Spinal cord (tissue), 10 donors: ENCODE data around the gene SCN10A. TPM values are rescaled to one million over a fixed set of nuclear protein-coding genes. Genes with fewer than 3 reads are reported as not detected.

Experiments
- DNase-seq, 6 donors: peaks; one replicate each; pipeline versions ENCODE4 v3.0.0 to v3.0.0-alpha.2; 2013 to 2015; ENCODE audit warnings: low spot score in 6 of 6, low read depth in 4 of 6
- H3K27ac ChIP-seq: one replicate; pipeline ENCODE4 v1.5.1; 2013; ENCODE audit warnings: low read depth, low read length, control low read depth
- H3K27me3 ChIP-seq: one replicate; pipeline ENCODE4 v1.6.1; 2013; ENCODE audit warnings: low read length; ENCODE audit not compliant: control insufficient read depth, insufficient read depth
- H3K36me3 ChIP-seq: one replicate; pipeline ENCODE4 v1.6.1; 2013; ENCODE audit warnings: low read length; ENCODE audit not compliant: control insufficient read depth, insufficient read depth
- H3K4me1 ChIP-seq: one replicate; pipeline ENCODE4 v1.6.1; 2013; ENCODE audit warnings: low read length; ENCODE audit not compliant: control insufficient read depth, insufficient read depth
- H3K4me3 ChIP-seq: one replicate; pipeline ENCODE4 v1.5.1; 2013; ENCODE audit warnings: low read depth, low read length, control low read depth
- H3K9me3 ChIP-seq: one replicate; pipeline ENCODE4 v1.6.1; 2013; ENCODE audit warnings: low read length; ENCODE audit not compliant: control insufficient read depth, insufficient read depth
- WGBS: methylation state at CpG from one replicate; pipeline ENCODE4 v1.1.5; 2013; ENCODE audit warnings: missing lambda C conversion rate; ENCODE audit not compliant: insufficient coverage; 5-methylcytosine and 5-hydroxymethylcytosine counted together
- long read RNA-seq, 4 donors: transcript quantifications; one replicate each; lab custom pipeline, GENCODE V29; 2026
- polyA plus RNA-seq, 2 donors: library from polyadenylated mRNA; unstranded; fragments of 120-200 nt; gene quantifications; one replicate each; pipeline ENCODE4 v1.2.1, GENCODE V29; 2013; ENCODE audit not compliant: insufficient read length in 2 of 2
- total RNA-seq, 2 donors: library from RNA; depleted of rRNA in 1 of 2; stranded (reverse); fragments of 120-200 nt in 1 of 2; fragments of >200 nt in 1 of 2; gene quantifications; one replicate each; pipeline versions ENCODE4 v1.2.3 to v1.2.4, GENCODE V29; 2013 to 2014
- donor health status: healthy.

The SCN10A gene
- 1 to 10 TPM in 1 of 2 donors, under 1 TPM in 1; 0.11 to 9.2 TPM for total RNA-seq
- under 1 TPM; 0.03 to 0.05 TPM for polyA plus RNA-seq
- long read RNA-seq, donor 1: 0 reads
- long read RNA-seq, donor 2: 0 reads
- long read RNA-seq, donor 3: 0 reads
- long read RNA-seq, donor 4: 0 reads

GRCh38 chr3:38816026-38816425, at the start of gene SCN10A:
Gene SCN10A (minus strand): TSS chr3:38816217. CDS start chr3:38794010, 22,207 bp downstream.
- Histone ChIP-seq H3K9me3 (no peaks in the 10 kb centered on the region), H3K27me3 (no peaks in the 10 kb centered on the region), H3K27ac (no peak within 1 kb of the TSS), H3K4me1 (no peaks in the 10 kb centered on the region), H3K36me3 (no peaks in the 10 kb centered on the region), H3K4me3 (no peak within 1 kb of the TSS)
- 81% methylated on average over 5 of the region's 7 CpGs for WGBS
- DNase-seq: peak in 1 of 6 donors; percentile 38

GRCh38 chr3:38853011-38853410, 37.0 kb upstream of the SCN10A start:
- no peak overlapping the region for H3K27ac ChIP-seq
- H3K4me1 ChIP-seq: no peaks in the 10 kb centered on the region
- DNase-seq: no peak
- no peaks in the 10 kb centered on the region for H3K9me3 ChIP-seq
- no peaks in the 10 kb centered on the region for H3K27me3 ChIP-seq
- no peaks in the 10 kb centered on the region for H3K36me3 ChIP-seq
- no peak overlapping the region for H3K4me3 ChIP-seq

GRCh38 chr3:38843898-38844297, 27.9 kb upstream of the SCN10A start:
- no peak overlapping the region for H3K4me3 ChIP-seq

GRCh38 chr3:38842266-38842965, 26.4 kb upstream of the SCN10A start:
- Histone ChIP-seq H3K9me3 (no peaks in the 10 kb centered on the region), H3K27ac (no peak overlapping the region), H3K4me3 (no peak overlapping the region), H3K36me3 (no peaks in the 10 kb centered on the region), H3K27me3 (no peaks in the 10 kb centered on the region), H3K4me1 (no peaks in the 10 kb centered on the region)
- DNase-seq: peak in 1 of 6 donors; percentile 13
- 63% methylated on average over 3 of the region's 4 CpGs for WGBS

More at GRCh38 chr3:38843898-38844297, 27.9 kb upstream of the SCN10A start:
- DNase-seq: peak in 5 of 6 donors; percentile 36 to 89 (median 54)
- H3K27ac ChIP-seq: no peak overlapping the region
- H3K9me3 ChIP-seq: no peaks in the 10 kb centered on the region
- 40% methylated on average over 1 of the region's 2 CpGs for WGBS
- no peaks in the 10 kb centered on the region for H3K27me3 ChIP-seq
- H3K4me1 ChIP-seq: no peaks in the 10 kb centered on the region
- no peaks in the 10 kb centered on the region for H3K36me3 ChIP-seq

GRCh38 chr3:38840987-38841386, 25.0 kb upstream of the SCN10A start:
- WGBS: 57% methylated on average over 1 of the region's 2 CpGs
- H3K4me3 ChIP-seq: no peak overlapping the region
- no peak overlapping the region for H3K27ac ChIP-seq

GRCh38 chr3:38837358-38837757, 21.3 kb upstream of the SCN10A start:
- Histone ChIP-seq H3K27me3 (no peaks in the 10 kb centered on the region), H3K9me3 (no peaks in the 10 kb centered on the region), H3K4me3 (no peak overlapping the region), H3K27ac (no peak overlapping the region), H3K4me1 (peaks cover 4% of the 10 kb centered on the region), H3K36me3 (no peaks in the 10 kb centered on the region)
- no peak for DNase-seq
- 50% methylated on average over 2 of the region's 4 CpGs for WGBS

More at GRCh38 chr3:38840987-38841386, 25.0 kb upstream of the SCN10A start:
- no peak for DNase-seq
- H3K27me3 ChIP-seq: no peaks in the 10 kb centered on the region
- no peaks in the 10 kb centered on the region for H3K36me3 ChIP-seq
- H3K9me3 ChIP-seq: no peaks in the 10 kb centered on the region
- H3K4me1 ChIP-seq: no peaks in the 10 kb centered on the region

- Histone ChIP-seq H3K27me3 (no peaks in the 10 kb centered on the region), H3K27ac (no peak overlapping the region), H3K4me1 (peaks cover 4% of the 10 kb centered on the region), H3K36me3 (no peaks in the 10 kb centered on the region), H3K4me3 (no peak overlapping the region), H3K9me3 (no peaks in the 10 kb centered on the region)
- DNase-seq: no peak
- 77% methylated on average over 1 of the region's 5 CpGs for WGBS
These were observed 20.5 kb upstream of the SCN10A start for GRCh38 chr3:38836561-38836960.

- DNase-seq: no peak
- WGBS: 100% methylated on average over 3 of the region's 3 CpGs
These were observed 19.9 kb upstream of the SCN10A start for GRCh38 chr3:38835939-38836338.

GRCh38 chr3:38834717-38835116, 18.7 kb upstream of the SCN10A start:
- H3K27ac ChIP-seq: no peak overlapping the region
- no peak for DNase-seq
- H3K4me1 ChIP-seq: peaks cover 4% of the 10 kb centered on the region
- no peaks in the 10 kb centered on the region for H3K27me3 ChIP-seq
- no peaks in the 10 kb centered on the region for H3K36me3 ChIP-seq
- H3K9me3 ChIP-seq: no peaks in the 10 kb centered on the region
- H3K4me3 ChIP-seq: no peak overlapping the region

More at GRCh38 chr3:38835939-38836338, 19.9 kb upstream of the SCN10A start:
- no peak overlapping the region for H3K4me3 ChIP-seq
- no peaks in the 10 kb centered on the region for H3K27me3 ChIP-seq
- no peak overlapping the region for H3K27ac ChIP-seq
- H3K36me3 ChIP-seq: no peaks in the 10 kb centered on the region
- H3K4me1 ChIP-seq: peaks cover 4% of the 10 kb centered on the region
- H3K9me3 ChIP-seq: no peaks in the 10 kb centered on the region

GRCh38 chr3:38834110-38834509, 18.1 kb upstream of the SCN10A start:
- peaks cover 4% of the 10 kb centered on the region for H3K4me1 ChIP-seq
- no peaks in the 10 kb centered on the region for H3K36me3 ChIP-seq
- peak overlapping the region; percentile 21 for H3K27ac ChIP-seq
- DNase-seq: peak in 1 of 6 donors; percentile 38
- H3K4me3 ChIP-seq: no peak overlapping the region
- no peaks in the 10 kb centered on the region for H3K27me3 ChIP-seq
- 18% methylated on average over 6 of the region's 8 CpGs for WGBS
- H3K9me3 ChIP-seq: no peaks in the 10 kb centered on the region
